NK-92 (cell line): ENCODE results near the gene RALGPS1.
"Not testable (repeated sequence)": the region's sequence is repeated elsewhere in the genome, so short reads cannot be mapped to it uniquely, and the experiment has no call there.

Experiments used
- DNase-seq: peaks from one replicate; lab custom pipeline; 2025; ENCODE audit not compliant: unreplicated experiment; lab: John Stamatoyannopoulos, UW

Gene RALGPS1

DNA sequence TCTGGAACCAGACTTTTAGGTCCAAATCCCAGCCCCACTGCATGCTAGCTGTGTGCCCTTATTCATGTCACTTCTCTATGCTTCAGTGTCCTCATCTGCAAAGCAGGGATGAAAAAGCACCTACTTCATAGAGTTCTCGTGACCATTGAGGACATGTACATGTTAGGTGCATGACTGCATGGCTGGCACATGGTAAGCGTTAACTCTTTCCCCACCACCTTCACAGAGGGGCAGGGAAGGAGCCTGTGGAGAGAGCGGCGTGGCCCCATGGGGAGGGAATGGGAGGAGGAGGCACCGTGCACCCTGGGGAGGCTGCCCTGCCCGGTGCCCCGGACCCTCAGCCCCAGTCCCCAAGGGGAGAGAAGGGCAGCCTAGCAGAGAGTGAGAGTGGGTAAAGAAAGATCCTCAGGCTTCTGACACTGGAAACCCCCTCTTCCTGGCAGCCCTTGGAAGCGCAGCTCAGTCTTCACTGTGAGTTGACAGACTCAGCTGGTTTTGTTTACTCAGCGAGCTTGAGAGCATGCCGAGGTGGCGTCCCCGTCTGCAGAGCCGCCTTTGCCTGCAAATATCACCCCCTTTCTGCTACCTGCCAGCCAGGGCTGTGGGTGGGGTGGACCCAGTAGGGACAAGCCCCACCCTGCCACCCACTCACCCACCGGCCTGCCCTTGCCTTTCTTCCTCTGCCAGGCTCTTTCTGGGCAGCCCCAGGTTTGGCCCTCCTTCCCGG is 218.5 kb downstream of the RALGPS1 start:
- DNase-seq = no peak

DNA sequence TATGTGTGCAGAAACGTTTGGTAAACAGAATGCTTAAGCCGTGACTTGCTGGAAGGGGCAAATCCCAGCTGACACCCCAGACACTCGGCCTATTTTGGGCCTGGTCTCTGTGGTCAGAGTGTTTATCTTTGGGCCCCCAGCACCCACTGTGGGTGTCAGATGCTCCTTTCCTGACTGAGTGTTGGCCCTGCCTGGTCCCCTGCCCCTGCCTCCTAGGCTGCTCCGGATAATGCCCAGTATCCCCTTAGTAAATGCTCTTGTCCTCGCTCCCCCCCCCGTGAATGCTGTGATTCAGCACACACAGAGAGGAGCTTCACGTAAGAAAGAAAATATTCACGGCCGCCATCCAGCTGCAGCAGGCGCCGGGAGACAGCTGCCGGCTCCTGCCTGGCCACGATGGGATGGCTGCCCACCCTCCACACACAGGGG is 219.2 kb downstream of the RALGPS1 start:
- DNase-seq = no peak

- no peak for DNase-seq
These were observed 220.6 kb downstream of the RALGPS1 start for GRCh38 chr9:127135056-127135745.

GRCh38 chr9:127136081-127136879 is 221.7 kb downstream of the RALGPS1 start:
- DNase-seq = no peak

DNA sequence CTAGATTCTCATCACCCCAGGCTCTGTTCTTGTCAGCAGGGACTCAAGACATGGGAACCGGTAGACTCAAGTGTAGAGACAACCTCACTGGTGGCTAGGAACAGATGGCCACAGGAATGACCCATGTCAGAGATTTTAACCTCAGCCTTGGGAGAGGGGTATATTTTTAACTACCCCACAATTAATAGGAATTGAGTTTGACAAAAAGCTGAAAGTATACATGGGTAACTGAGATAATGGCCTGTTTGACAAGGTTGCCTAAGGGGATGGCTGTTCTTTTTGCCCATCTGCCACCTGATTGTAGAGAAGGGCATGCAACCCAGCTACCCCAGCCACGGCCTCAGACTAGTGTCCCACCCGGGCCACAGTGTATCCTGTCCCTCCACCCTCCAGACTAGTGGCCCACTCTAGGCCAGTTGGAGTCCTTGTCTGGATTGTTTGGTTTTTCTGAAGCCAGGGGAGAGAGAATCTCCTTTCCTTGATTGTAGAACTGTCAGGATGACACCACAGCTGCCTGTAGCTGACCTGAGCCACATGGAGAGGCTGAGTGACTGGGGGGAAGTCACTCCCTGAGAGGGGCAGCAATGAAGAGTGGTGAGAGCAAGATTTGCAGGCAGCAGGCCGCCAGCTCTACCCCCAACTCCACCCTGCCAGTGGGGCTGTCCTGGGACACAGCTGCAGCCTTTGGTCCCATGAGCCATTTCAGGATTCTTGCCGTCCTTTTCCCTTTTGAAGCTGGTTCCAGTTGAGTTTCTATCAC is 222.5 kb downstream of the RALGPS1 start:
- DNase-seq = no peak

- no peak for DNase-seq
These were observed 223.2 kb downstream of the RALGPS1 start for GRCh38 chr9:127137640-127138360.

DNA sequence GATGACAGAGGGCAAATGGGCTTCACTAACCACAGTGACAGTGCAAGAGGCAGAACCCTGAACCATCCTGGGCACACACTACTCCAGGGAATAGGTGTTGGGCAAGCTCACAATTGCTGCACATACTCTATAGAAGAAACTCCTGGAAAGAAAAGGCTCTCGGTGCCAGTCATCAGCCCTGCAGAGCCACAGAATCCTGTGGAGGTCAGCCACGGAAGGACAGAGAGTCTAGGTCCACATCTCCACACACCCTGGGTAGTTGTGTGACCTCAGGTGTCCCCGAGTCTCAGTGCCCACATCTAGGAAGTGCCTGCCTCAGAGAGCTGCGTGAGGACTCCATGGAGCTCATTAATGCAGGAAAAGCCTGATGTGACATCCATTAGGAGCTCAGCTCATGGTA is 223.9 kb downstream of the RALGPS1 start:
- no peak for DNase-seq

DNA sequence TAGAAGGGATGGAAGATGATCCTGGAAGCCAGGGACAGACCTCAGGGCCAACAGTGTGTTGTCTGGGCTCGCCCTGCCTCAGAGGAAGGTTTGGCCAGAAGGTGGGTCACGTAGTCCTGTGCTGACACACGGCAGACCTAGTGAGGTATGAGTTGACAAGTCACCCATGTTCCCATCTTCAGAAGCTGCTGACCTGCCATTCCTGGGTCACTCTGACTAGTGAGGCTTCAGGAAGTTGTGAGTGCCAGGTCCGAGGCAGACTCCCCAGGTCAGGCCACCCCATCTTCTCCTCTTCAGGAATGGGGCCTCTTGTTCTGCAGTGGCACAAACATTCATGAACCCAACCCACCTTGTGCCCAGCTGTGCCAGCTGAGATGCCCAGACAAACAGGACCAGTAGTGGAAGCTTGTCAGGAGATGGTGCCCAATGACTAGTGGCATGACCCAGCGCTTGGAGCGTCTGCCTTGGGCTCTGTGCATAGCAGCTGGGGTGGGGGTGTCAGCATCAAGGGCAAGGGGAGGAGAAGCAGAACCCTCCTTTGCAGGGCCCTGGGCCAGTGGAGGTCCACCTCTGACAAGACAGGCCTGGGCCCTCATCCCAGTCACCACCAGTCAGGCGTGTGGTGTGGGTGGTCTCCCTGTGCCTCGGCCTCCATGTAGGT is 224.6 kb downstream of the RALGPS1 start:
- no peak for DNase-seq

DNA sequence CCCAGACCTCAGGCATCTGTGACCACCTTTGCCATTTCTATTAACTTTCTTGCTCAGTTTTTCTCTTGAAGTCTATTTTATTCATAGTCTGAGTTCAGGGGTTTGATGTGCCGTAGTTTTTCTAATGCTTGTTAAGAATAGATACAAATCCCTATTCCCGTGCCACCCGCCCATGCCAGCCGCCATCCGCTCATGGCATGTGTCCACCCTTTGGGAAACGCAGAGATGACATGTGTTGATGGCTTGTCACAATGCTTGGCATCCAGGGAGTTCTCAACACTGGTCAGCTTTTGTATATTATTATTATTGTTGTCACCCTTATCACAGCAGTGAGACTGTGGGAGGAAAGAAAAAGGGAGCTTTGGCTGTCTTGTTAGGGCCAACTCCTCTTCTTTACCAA is 225.2 kb downstream of the RALGPS1 start:
- no peak for DNase-seq

- no peak for DNase-seq
These were observed 225.6 kb downstream of the RALGPS1 start for GRCh38 chr9:127140181-127140580.

DNA sequence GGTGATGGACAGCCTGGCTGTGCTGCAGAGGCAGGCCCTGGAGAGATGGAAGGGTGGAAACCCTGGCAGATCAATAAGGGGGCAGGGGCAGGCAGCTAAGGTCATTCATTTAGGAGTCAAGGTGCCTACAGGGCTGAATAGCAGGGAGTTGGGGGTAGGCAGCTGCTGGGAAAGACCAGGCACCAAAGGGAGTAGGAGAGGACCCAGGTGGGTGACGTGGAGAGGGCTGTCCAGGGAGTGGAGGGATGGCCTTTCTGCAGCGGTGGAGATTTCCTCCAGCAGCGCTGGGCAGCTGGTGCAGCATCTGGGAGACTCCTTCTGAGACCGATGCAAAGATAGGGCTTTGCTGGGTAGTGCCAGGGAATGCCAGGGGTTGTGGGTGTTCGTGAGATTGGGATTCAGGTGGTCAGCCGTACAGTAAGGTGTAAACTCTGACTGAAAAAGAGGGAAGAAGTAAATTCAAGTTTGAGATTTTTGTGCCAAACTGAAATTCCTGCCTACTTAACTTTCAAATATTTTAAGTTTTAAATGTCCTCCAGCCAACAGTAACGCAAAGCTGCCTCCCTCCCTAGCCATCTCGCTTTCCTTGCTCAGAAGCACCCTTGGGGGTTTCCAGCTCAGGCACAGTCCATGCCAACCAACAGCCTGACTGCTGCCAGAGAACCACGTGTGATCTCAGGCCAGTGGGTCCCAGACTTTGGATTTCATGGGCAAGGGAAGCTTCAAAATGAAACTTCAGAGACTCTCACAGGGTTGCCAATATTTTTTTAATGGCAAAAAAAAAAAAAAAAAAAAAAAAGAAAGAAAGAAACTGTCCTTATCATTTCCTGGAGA is 226.5 kb downstream of the RALGPS1 start:
- DNase-seq = no peak

DNA sequence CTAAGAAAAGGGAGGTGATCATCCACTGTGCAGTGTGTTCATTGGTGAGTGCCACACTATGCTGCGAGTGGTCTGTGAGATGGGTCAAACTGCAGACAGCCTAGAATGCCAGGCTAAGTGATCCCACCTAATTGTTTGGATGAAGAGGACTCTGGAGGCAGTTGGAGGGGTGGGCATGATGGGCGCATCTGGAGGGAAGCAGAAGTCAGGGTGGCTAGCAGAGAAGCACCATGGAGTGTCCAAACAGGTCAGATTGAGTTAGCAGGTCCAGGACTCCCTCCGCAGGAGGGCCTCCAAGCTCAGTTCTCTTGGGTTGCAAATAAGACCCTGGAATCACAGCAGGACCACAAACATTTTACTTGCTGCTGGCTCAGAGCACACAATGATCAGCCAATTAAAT is 227.7 kb downstream of the RALGPS1 start:
- no peak for DNase-seq

DNA sequence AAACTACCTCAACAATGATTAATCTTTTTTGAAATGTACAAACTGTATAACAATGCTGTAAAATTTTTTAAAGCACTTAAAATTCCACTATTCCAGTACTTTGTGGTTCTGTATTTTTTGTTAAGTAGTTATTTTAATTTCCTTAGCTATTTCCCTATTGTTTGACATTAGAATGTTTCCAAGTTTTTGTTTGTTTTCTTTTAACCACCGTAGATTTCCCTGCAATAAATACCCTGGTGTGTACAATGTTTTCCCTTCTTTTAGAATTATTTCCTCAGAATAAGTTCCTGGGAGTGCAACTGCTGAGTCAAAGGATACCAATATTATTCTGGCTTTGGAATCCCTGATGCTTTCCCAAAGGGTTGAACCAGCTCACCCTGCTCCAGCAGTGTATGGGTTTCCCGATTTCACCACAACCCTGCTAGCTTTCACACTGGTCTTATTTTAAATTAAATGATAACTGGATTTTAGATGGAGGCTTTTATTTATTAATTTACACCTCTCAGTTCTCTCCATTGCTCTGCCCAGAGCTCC is 228.4 kb downstream of the RALGPS1 start:
- no peak for DNase-seq

GRCh38 chr9:127143920-127144465 is 229.4 kb downstream of the RALGPS1 start:
- DNase-seq = no peak

DNA sequence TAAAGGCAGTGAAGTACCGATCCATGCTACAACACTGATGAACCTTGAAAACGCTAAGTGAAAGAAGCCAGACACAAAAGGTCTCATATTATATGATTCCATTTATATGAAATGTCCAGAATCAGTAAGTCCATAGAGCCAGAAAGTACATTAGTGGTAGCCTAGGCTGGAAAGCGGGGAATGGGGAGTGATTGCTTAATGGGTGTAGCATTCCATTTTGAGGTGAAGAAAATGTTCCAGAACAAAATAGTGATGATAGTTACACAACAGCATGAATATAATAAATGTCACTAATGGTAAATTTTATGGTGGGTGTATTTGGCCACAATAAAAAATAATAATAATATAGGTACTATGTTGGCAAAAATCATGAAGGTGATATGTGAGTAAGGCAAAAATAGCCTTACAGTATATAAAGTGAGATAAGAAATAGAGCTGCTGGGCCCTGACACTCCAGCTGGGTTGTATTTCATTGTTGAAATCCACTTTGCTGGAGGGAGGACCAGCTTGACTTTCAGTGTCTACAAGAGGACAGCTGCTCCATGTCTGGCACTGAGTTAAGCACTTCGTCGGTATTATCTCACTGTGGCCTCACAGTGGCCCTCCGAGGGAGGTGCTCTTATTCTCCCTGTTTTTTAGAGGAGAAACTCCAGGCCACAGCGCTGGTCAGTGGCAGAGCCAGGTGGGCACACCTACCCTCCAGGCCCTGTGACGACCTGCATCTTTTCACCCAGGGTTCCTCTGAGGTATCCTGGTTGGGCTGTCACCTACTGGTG is 230.3 kb downstream of the RALGPS1 start:
- DNase-seq = no peak

DNA sequence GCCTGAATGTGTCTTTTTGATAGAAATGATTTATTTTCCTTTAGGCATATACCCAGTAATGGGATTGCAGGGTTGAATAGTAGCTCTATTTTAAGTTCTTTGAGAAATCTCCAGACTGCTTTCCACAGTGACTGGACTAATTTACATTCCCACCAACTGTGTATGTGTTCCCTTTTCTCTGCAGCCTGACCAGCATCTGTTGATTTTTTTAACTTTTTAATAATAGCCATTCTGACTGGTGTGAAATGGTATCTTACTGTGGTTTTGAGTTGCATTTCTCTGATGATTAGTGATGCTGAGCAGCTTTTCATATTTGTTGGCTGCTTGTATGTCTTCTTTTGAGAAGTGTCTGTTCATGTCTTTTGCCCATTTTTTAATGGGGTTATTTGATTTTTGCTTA is 232.3 kb downstream of the RALGPS1 start:
- DNase-seq = not testable (repeated sequence)

DNA sequence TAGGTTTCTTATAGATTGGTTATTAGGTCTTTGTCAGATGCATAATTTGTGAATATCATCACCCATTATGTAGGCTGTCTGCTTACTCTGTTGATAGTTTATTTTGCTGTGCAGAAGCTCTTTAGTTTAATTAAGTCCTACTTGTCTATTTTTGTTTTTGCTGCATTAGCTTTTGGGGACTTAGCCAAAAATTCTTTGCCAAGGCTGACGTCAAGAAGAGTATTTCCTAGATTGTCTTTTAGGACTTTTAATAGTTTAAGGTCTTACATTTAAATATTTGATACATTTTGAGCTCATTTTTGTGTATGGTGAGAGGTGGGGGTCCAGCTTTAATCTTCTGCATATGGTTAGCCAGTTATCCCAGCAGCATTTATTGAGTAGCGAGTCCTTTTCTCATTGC is 232.7 kb downstream of the RALGPS1 start:
- DNase-seq = no peak

DNA sequence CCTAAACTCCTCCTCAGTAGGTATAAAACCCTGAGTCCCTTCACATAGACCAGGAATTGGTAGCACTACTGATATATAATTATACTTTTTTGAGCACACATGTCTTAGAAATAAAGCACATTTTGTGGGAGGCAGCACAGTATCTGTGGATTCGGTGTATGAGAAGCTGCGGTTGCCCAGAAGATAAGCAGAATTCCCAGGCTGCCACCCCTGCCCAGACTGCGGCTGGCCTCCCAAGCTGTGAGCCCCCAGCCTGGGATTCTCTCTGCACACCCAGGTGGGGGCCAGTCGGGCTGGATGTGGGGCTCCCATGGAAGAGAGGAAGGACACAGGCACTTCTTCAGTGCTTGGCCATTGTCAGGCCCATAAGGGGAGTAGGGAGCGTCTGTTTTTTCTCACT is 233.4 kb downstream of the RALGPS1 start:
- DNase-seq = no peak
